OCI-LY7 (cell line): ENCODE results near the gene LINC00632. TPM values are rescaled to one million over a fixed set of nuclear protein-coding genes. Genes with fewer than 3 reads are reported as not detected.

Experiments
- BruUV-seq: library from RNA; stranded (reverse); fragments of 400-500 nt; replicated peaks from 2 replicates; lab custom pipeline; 2021; lab: Mats Ljungman, UMichigan
- CTCF ChIA-PET: fragments of 300-600 bp; sonication (Branson Sonifier 250); formaldehyde crosslinking; loops from one replicate; lab custom pipeline; 2022; ENCODE audit warnings: antibody characterized with exemption; ENCODE audit not compliant: unreplicated experiment; lab: Charles Lee
- POLR2A ChIA-PET: fragments of 300-600 bp; sonication (Branson Sonifier 250); formaldehyde crosslinking; loops from one replicate; lab custom pipeline; 2022; ENCODE audit warnings: antibody characterized with exemption; lab: Charles Lee
- DNase-seq: peaks from one replicate; pipeline ENCODE4 v3.0.0-alpha.2; 2015; ENCODE audit warnings: low spot score
- H2AFZ ChIP-seq: fragments of 200-600 bp; sonication (generic), shearing (Covaris generic); 2 replicates; pipeline ENCODE4 v1.6.1; 2014; ENCODE audit warnings: mild to moderate bottlenecking, antibody characterized with exemption, low read length, moderate library complexity
- H3K27ac ChIP-seq: fragments of 200-600 bp; sonication (generic); 2 replicates; pipeline ENCODE4 v1.5.1; 2014; ENCODE audit warnings: mixed run types, low read depth, mild to moderate bottlenecking, moderate library complexity, low read length, inconsistent platforms; ENCODE audit not compliant: poor library complexity, severe bottlenecking
- H3K36me3 ChIP-seq: fragments of 200-600 bp; sonication (generic); 2 replicates; pipeline ENCODE4 v1.6.1; 2014; ENCODE audit warnings: mild to moderate bottlenecking, antibody characterized with exemption, low read length, moderate library complexity, mixed read lengths; ENCODE audit not compliant: insufficient read depth
- H3K4me1 ChIP-seq: fragments of 200-600 bp; sonication (generic); 2 replicates; pipeline ENCODE4 v1.5.1; 2014; ENCODE audit warnings: mild to moderate bottlenecking, low read length; ENCODE audit not compliant: insufficient read depth, poor library complexity, severe bottlenecking
- H3K4me2 ChIP-seq: fragments of 200-600 bp; sonication (generic); 2 replicates; pipeline ENCODE4 v1.6.1; 2014; ENCODE audit warnings: mild to moderate bottlenecking, low read length
- H3K4me3 ChIP-seq: fragments of 200-600 bp; sonication (generic); 2 replicates; pipeline ENCODE4 v1.5.1; 2014; ENCODE audit warnings: mild to moderate bottlenecking, low read depth, low read length; ENCODE audit not compliant: poor library complexity, severe bottlenecking
- H3K79me2 ChIP-seq: fragments of 200-600 bp; sonication (generic); 2 replicates; pipeline ENCODE4 v1.6.1; 2016; ENCODE audit warnings: low read depth, mild to moderate bottlenecking, low read length, moderate library complexity, mixed read lengths; ENCODE audit not compliant: insufficient read depth
- H3K9me2 ChIP-seq: fragments of 200-600 bp; sonication (generic); 2 replicates; pipeline ENCODE4 v1.6.1; 2016; ENCODE audit warnings: mild to moderate bottlenecking, low read length, mixed read lengths; ENCODE audit not compliant: insufficient read depth
- H3K9me3 ChIP-seq: fragments of 200-600 bp; sonication (generic); 2 replicates; pipeline ENCODE4 v1.6.1; 2014; ENCODE audit warnings: mild to moderate bottlenecking, mixed run types, low read length, mixed read lengths
- H4K20me1 ChIP-seq: fragments of 200-600 bp; sonication (generic); 2 replicates; pipeline ENCODE4 v1.6.1; 2014; ENCODE audit warnings: mild to moderate bottlenecking, antibody characterized with exemption, low read length, moderate library complexity, mixed read lengths; ENCODE audit not compliant: insufficient read depth
- EZH2phosphoT487 ChIP-seq: fragments of 200-600 bp; sonication (generic); IDR thresholded peaks from 2 replicates; pipeline ENCODE4 v1.6.1; 2018; ENCODE audit warnings: low read depth, borderline replicate concordance, mild to moderate bottlenecking, mixed run types, antibody characterized with exemption, low read length, moderate library complexity, mixed read lengths
- intact Hi-C: fragments of 100-400 bp; cut with micrococcal nuclease; formaldehyde crosslinking; loops from one replicate; pipeline ENCODE4 v1.10.0; 2022; ENCODE audit not compliant: unreplicated experiment
- total RNA-seq, 2 experiments: library from RNA; depleted of rRNA in 1 of 2; stranded (reverse); fragments of >200 nt in 1 of 2; shearing (Covaris generic) in 1 of 2; gene quantifications; 2 replicates each; pipeline ENCODE4 v1.2.3, GENCODE V29; 2014 to 2022
- TF ChIP-seq, protein P1 (sequence below): fragments of 200-600 bp; sonication (generic); conservative IDR thresholded peaks from 2 replicates; pipeline ENCODE4 v1.5.1; 2014; ENCODE audit warnings: mild to moderate bottlenecking, antibody characterized with exemption, low read length, moderate library complexity, mixed read lengths

Gene LINC00632
- total RNA-seq, 2 experiments from 2014 or later = not detected

DNA sequence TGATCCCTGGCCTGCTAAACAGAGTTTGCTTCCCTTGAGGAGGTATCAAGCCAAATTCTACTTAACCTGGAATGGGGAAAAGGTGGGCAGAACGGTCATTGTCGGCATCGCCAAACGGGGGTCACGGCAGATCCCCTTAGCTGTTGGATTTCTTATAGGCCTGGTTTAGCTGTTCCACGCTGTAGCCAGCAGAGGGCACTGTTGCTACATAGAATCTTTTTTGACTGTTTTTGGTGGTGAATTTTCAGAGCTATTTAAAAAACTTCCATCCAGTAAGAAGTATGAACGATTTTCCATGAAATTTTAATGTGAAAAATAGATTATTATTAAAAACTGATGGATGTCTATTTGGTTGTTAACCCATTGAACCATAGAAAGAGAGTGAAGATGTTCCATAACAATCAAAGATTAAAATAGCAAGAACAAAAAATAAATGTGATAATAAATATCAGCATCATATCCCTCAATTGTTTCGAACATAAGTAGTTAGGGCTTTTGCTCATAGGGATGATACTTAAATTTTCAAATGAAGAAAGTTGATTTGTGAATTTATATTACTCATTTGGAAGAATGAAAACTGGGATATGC is 56.6 kb downstream of the LINC00632 start:
- Histone ChIP-seq H3K4me3 (no peak overlapping the region), H3K27ac (no peak overlapping the region), H2AFZ (no peak overlapping the region), H3K36me3 (no peaks in the 10 kb centered on the region), H3K4me2 (no peak overlapping the region), H3K79me2 (no peaks in the 10 kb centered on the region), H3K4me1 (no peaks in the 10 kb centered on the region), H3K9me3 (no peaks in the 10 kb centered on the region), H3K9me2 (no peaks in the 10 kb centered on the region), H4K20me1 (no peaks in the 10 kb centered on the region)
- no peak for TF ChIP-seq EZH2phosphoT487
- TF ChIP-seq, protein P1, sequence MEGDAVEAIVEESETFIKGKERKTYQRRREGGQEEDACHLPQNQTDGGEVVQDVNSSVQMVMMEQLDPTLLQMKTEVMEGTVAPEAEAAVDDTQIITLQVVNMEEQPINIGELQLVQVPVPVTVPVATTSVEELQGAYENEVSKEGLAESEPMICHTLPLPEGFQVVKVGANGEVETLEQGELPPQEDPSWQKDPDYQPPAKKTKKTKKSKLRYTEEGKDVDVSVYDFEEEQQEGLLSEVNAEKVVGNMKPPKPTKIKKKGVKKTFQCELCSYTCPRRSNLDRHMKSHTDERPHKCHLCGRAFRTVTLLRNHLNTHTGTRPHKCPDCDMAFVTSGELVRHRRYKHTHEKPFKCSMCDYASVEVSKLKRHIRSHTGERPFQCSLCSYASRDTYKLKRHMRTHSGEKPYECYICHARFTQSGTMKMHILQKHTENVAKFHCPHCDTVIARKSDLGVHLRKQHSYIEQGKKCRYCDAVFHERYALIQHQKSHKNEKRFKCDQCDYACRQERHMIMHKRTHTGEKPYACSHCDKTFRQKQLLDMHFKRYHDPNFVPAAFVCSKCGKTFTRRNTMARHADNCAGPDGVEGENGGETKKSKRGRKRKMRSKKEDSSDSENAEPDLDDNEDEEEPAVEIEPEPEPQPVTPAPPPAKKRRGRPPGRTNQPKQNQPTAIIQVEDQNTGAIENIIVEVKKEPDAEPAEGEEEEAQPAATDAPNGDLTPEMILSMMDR = peak; percentile 79
- ChIA-PET POLR2A (interaction anchor here (1.4 kb wide), 1 partner anchor 11 kb away, joined by 6 read pairs; no protein-coding TSS in a partner anchor), CTCF (interaction anchor here (0.6 kb wide), 1 partner anchor 152 kb away, joined by 5 read pairs; no protein-coding TSS in a partner anchor)
- BruUV-seq = no TSS peak
- intact Hi-C loops = loop anchor here (2.0 kb wide), 1 partner anchor 513 kb away; no protein-coding TSS in a partner anchor
- DNase-seq = peak; percentile 40

DNA sequence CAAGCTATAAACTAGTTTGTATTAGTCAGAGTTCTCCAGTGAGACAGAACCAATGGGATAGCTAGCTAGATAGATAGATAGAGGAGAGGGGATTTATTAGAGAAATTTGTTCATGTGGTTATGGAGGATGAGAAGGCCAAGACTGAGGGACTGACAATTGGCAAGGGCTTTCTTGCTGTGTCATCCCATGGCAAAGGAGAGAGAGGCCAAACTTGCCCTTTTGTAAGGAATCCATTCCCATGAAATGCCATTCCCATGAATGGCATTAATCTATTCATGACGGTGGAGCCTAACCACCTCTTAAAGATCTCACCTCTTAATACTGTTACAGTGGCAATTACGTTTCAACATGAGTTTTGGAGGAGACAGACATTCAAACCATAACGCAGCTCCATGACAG is 58.1 kb downstream of the LINC00632 start:
- no peak overlapping the region for H3K4me2 ChIP-seq
- DNase-seq = no peak
- H3K36me3 ChIP-seq = no peaks in the 10 kb centered on the region
- no peaks in the 10 kb centered on the region for H4K20me1 ChIP-seq
- no peak overlapping the region for H3K27ac ChIP-seq
- H3K9me2 ChIP-seq = no peaks in the 10 kb centered on the region
- no peaks in the 10 kb centered on the region for H3K4me1 ChIP-seq
- no peaks in the 10 kb centered on the region for H3K9me3 ChIP-seq
- no peaks in the 10 kb centered on the region for H3K79me2 ChIP-seq
- BruUV-seq = no TSS peak
- ChIA-PET CTCF (no interaction called here), POLR2A (no interaction called here)
- H3K4me3 ChIP-seq = no peak overlapping the region
- TF ChIP-seq EZH2phosphoT487 = no peak
- TF ChIP-seq, protein P1 = no peak
- no peak overlapping the region for H2AFZ ChIP-seq
- intact Hi-C loops = loop anchor here (2.0 kb wide), 1 partner anchor 511 kb away; no protein-coding TSS in a partner anchor

DNA sequence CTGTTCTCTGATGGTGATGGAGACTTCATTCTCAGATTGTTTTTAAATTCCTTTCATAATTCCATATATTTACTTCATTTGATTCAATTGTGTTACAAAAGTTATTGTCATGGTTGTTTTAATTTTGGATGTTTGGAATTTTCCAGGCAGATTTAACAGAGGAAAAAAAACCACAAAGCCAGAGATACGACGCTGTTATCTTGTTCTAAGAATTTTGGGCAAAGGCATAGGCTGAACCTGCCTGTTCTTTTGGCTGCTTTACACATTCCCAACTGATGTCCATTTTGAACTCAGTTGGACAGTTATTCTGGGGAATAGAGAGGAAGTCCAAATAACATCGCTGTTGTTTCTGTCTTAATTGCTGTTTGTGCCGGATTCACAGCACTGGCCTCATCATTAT is 65.7 kb downstream of the LINC00632 start:
- Histone ChIP-seq H3K36me3 (no peaks in the 10 kb centered on the region), H3K4me3 (no peak overlapping the region), H3K27ac (no peak overlapping the region), H3K79me2 (no peaks in the 10 kb centered on the region), H3K9me2 (no peaks in the 10 kb centered on the region), H3K4me2 (no peak overlapping the region), H3K4me1 (no peaks in the 10 kb centered on the region), H2AFZ (no peak overlapping the region), H4K20me1 (no peaks in the 10 kb centered on the region), H3K9me3 (no peaks in the 10 kb centered on the region)
- TF ChIP-seq, protein P1 = no peak
- TF ChIP-seq EZH2phosphoT487 = no peak
- ChIA-PET POLR2A (no interaction called here), CTCF (no interaction called here)
- BruUV-seq = no TSS peak
- DNase-seq = no peak
- intact Hi-C loops = no loop called here
